IMR-90 (cell line): Measurements from ENCODE around the gene RRAGD. TPM values are rescaled to one million over a fixed set of nuclear protein-coding genes. Genes with fewer than 3 reads are reported as not detected.

Source experiments
- ATAC-seq: fragments of 200-7000 bp; cut with Tn5 transposase; 2 replicates; pipeline ENCODE4 v1.9.1; 2020; ENCODE audit warnings: low read depth, mild to moderate bottlenecking, moderate library complexity
- BruUV-seq: library from RNA; stranded (reverse); fragments of 400-500 nt; replicated peaks from 2 replicates; lab custom pipeline; 2021; lab: Mats Ljungman, UMichigan
- CTCF ChIA-PET: fragments of 300-600 bp; formaldehyde crosslinking; extraction: SDS; loops from one replicate; lab custom pipeline; 2021; ENCODE audit warnings: antibody characterized with exemption; lab: Yijun Ruan, JAX
- POLR2A ChIA-PET: fragments of 300-600 bp; sonication (Branson Sonifier 250); formaldehyde crosslinking; loops from one replicate; lab custom pipeline; 2022; ENCODE audit warnings: antibody characterized with exemption; ENCODE audit not compliant: unreplicated experiment; lab: Charles Lee
- DNase-seq: peaks from one replicate; pipeline ENCODE4 v3.0.0; 2013
- H2AFZ ChIP-seq: replicated peaks from 2 replicates; pipeline ENCODE3; 2013; ENCODE audit warnings: low read length, mild to moderate bottlenecking; ENCODE audit not compliant: poor library complexity
- H2AK5ac ChIP-seq: 2 replicates; pipeline ENCODE4 v1.6.1; 2013; ENCODE audit warnings: low read depth, low read length, inconsistent platforms
- H2AK9ac ChIP-seq: replicated peaks from 2 replicates; pipeline ENCODE3; 2013; ENCODE audit warnings: mild to moderate bottlenecking, low read depth, low read length, moderate library complexity; ENCODE audit not compliant: poor library complexity
- H2BK120ac ChIP-seq: 2 replicates; pipeline ENCODE4 v1.6.1; 2013; ENCODE audit warnings: low read depth, low read length, inconsistent platforms
- H2BK15ac ChIP-seq: 3 replicates; pipeline ENCODE4 v1.6.1; 2013; ENCODE audit warnings: low read depth, low read length, inconsistent platforms
- H2BK20ac ChIP-seq: 2 replicates; pipeline ENCODE4 v1.6.1; 2013; ENCODE audit warnings: low read depth, mild to moderate bottlenecking, inconsistent platforms, low read length, moderate library complexity
- H2BK5ac ChIP-seq: 2 replicates; pipeline ENCODE4 v1.6.1; 2013; ENCODE audit warnings: mild to moderate bottlenecking, low read depth, low read length, inconsistent platforms; ENCODE audit not compliant: poor library complexity, severe bottlenecking
- H3K14ac ChIP-seq: replicated peaks from 2 replicates; pipeline ENCODE4 v1.6.1; 2013; ENCODE audit warnings: low read depth, low read length, inconsistent platforms
- H3K18ac ChIP-seq: 2 replicates; pipeline ENCODE4 v1.6.1; 2013; ENCODE audit warnings: low read depth, low read length, control low read depth
- H3K23ac ChIP-seq: 2 replicates; pipeline ENCODE4 v1.6.1; 2013; ENCODE audit warnings: low read depth, low read length, inconsistent platforms
- H3K27ac ChIP-seq: 2 replicates; pipeline ENCODE4 v1.5.1; 2013; ENCODE audit warnings: mild to moderate bottlenecking, control low read depth, low read length; ENCODE audit not compliant: insufficient read depth
- H3K27me3 ChIP-seq: 2 replicates; pipeline ENCODE4 v1.6.1; 2013; ENCODE audit warnings: low read length; ENCODE audit not compliant: control insufficient read depth, insufficient read depth
- H3K36me3 ChIP-seq: 2 replicates; pipeline ENCODE4 v1.6.1; 2013; ENCODE audit warnings: low read length, mixed read lengths; ENCODE audit not compliant: control insufficient read depth, insufficient read depth
- H3K4ac ChIP-seq: 2 replicates; pipeline ENCODE4 v1.6.1; 2013; ENCODE audit warnings: low read depth, low read length, inconsistent platforms
- H3K4me1 ChIP-seq: 2 replicates; pipeline ENCODE4 v1.6.1; 2013; ENCODE audit warnings: low read length, mixed read lengths; ENCODE audit not compliant: control insufficient read depth, insufficient read depth
- H3K4me2 ChIP-seq: 2 replicates; pipeline ENCODE4 v1.6.1; 2013; ENCODE audit warnings: low read depth, mild to moderate bottlenecking, control low read depth, low read length, moderate library complexity
- H3K4me3 ChIP-seq: 2 replicates; pipeline ENCODE4 v1.5.1; 2013; ENCODE audit warnings: low read depth, mild to moderate bottlenecking, control low read depth, low read length, moderate library complexity; ENCODE audit not compliant: insufficient read depth
- H3K56ac ChIP-seq: 2 replicates; pipeline ENCODE4 v1.6.1; 2013; ENCODE audit warnings: low read length, inconsistent platforms; ENCODE audit not compliant: insufficient read depth; ENCODE audit errors: extremely low read depth
- H3K79me1 ChIP-seq, 2 experiments: 2 replicates each; pipeline ENCODE4 v1.6.1; 2013; ENCODE audit warnings: low read length in 2 of 2, inconsistent platforms in 1 of 2, low read depth in 1 of 2
- H3K9ac ChIP-seq: 2 replicates; pipeline ENCODE4 v1.6.1; 2013; ENCODE audit warnings: low read depth, low read length, control low read depth
- H3K9me1 ChIP-seq: 2 replicates; pipeline ENCODE4 v1.6.1; 2013; ENCODE audit warnings: low read length, inconsistent platforms; ENCODE audit not compliant: insufficient read depth
- H3K9me3 ChIP-seq: 2 replicates; pipeline ENCODE4 v1.6.1; 2013; ENCODE audit warnings: low read length; ENCODE audit not compliant: control insufficient read depth, insufficient read depth
- H4K20me1 ChIP-seq: 2 replicates; pipeline ENCODE4 v1.6.1; 2013; ENCODE audit warnings: low read length, inconsistent platforms; ENCODE audit not compliant: insufficient read depth
- H4K5ac ChIP-seq: 2 replicates; pipeline ENCODE4 v1.6.1; 2013; ENCODE audit warnings: mild to moderate bottlenecking, low read depth, low read length, control low read depth
- H4K8ac ChIP-seq, 2 experiments: 2 replicates each; pipeline ENCODE4 v1.6.1; 2013; ENCODE audit warnings: low read depth in 2 of 2, low read length in 2 of 2, control low read depth in 1 of 2, inconsistent platforms in 1 of 2
- H4K91ac ChIP-seq: 2 replicates; pipeline ENCODE4 v1.6.1; 2013; ENCODE audit warnings: low read depth, low read length, inconsistent platforms; ENCODE audit not compliant: insufficient read depth
- CHD1 ChIP-seq: IDR thresholded peaks from 2 replicates; pipeline ENCODE4 v1.6.1; 2012; ENCODE audit warnings: low read depth, low read length, improper control_type of control experiment
- FOS ChIP-seq: fragments of 150-350 bp; IDR thresholded peaks from 2 replicates; pipeline ENCODE4 v1.6.1; 2016; ENCODE audit warnings: low read depth, low read length
- MAFK ChIP-seq: IDR thresholded peaks from 2 replicates; pipeline ENCODE4 v1.6.1; 2012; ENCODE audit warnings: low read depth, low read length, improper control_type of control experiment
- MAZ ChIP-seq: IDR thresholded peaks from 2 replicates; pipeline ENCODE4 v1.6.1; 2012; ENCODE audit warnings: low read depth, mild to moderate bottlenecking, low read length, improper control_type of control experiment, moderate library complexity, borderline replicate concordance
- RAD21 ChIP-seq: IDR thresholded peaks from 2 replicates; pipeline ENCODE4 v1.6.1; 2012; ENCODE audit warnings: low read length, improper control_type of control experiment
- RCOR1 ChIP-seq: IDR thresholded peaks from 2 replicates; pipeline ENCODE4 v1.6.1; 2012; ENCODE audit warnings: mild to moderate bottlenecking, low read length, improper control_type of control experiment; ENCODE audit not compliant: insufficient replicate concordance
- WGBS, 2 experiments: methylation state at CpG; one replicate each; pipeline versions ENCODE4 v1.1.5 to v1.1.7; 2013; ENCODE audit warnings: missing lambda C conversion rate in 2 of 2; ENCODE audit not compliant: insufficient read length in 1 of 2; ENCODE audit errors: extremely low coverage in 2 of 2; 5-methylcytosine and 5-hydroxymethylcytosine counted together
- dilution Hi-C: fragments of 300-500 bp; cut with HindIII; formaldehyde crosslinking; loops from one replicate; pipeline ENCODE4 v1.14.3; 2018; ENCODE audit warnings: low sequenced_read_pairs; ENCODE audit not compliant: unreplicated experiment
- in situ Hi-C: fragments of 300-500 bp; cut with MboI; formaldehyde crosslinking; loops from 3 replicates; pipeline ENCODE4 v1.14.3; 2019; ENCODE audit warnings: low sequenced_read_pairs, inconsistent platforms, mixed read lengths
- intact Hi-C: fragments of 100-400 bp; cut with micrococcal nuclease; formaldehyde crosslinking; loops from 2 replicates; pipeline ENCODE4 v1.10.0; 2022
- polyA plus RNA-seq, 3 experiments: library from polyadenylated mRNA; depleted of rRNA; stranded (reverse); fragments of >200 nt; gene quantifications; 2 replicates each; pipeline ENCODE4 v1.2.3, GENCODE V29; 2012; ENCODE audit warnings: low replicate concordance in 1 of 3
- total RNA-seq: library from RNA; depleted of rRNA; stranded (reverse); fragments of >200 nt; gene quantifications from 2 replicates; pipeline ENCODE4 v1.2.3, GENCODE V29; 2012
- TF ChIP-seq, protein P1 (sequence below): fragments of 150-350 bp; IDR thresholded peaks from 2 replicates; pipeline ENCODE4 v1.6.1; 2016; ENCODE audit warnings: low read depth, mild to moderate bottlenecking, low read length, moderate library complexity, borderline replicate concordance

RRAGD gene
- total and polyA plus RNA-seq, 2 of the 4 experiments (the other 2 are of a cell fraction), result not detected

DNA sequence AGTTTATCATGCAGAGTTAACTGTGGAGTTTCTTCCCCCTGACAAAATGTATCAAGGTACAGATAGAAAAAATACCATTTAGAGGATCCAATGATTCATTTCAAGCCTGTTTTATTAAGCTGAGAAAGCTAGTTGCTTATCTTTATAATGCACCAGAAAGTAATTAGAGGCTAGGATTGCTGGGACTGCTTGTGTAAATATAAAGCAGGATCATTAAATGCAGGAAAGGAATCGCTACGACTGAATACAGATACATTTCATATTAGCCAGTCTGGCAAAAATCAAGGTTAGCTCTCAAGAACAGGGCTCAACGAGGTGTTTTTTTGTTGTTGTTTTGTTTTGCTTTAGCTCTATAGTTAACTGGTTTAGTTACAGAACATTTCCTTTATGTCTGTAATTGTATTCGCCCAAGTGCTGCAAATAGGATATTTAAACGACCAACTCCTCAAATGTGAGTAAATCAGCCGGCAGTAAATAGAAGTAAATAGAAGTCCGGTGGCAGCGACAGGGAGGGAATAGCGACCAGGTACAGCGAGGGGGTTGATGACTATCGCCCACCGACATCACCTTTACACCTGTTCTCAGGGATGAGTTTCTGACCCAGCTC is 60.3 kb downstream of the RRAGD start (continued):
- no peak for TF ChIP-seq RCOR1

DNA sequence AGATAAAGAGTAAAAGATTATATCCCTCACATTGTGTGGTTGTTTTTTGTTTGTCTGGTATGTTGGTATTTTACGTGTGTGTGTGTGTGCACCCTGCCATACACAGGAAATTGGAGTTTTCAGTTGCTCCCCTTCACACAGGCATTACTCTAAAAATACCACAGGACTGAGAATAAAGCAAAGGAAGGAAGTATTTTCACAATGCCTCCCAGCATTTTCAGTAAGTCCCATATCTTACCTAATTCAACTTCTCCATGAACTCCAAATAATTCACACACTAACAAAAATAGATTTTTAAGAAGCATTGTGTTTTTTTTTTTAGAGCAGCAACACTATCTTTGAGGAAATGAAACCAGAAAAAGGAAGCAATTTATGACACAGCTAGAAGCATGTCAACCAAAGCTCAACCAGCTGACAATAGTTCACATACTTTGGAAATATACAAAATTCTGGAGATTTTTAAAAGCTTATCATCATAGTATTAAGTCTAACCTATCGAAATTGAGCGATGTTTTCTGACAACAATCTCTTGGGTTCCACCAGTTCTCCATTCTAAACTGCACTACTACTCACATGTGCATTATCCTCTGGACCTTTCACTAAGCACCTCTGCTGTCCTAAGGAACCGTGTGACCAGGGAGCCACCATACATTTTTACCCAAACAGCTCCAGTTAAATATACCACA is 61.6 kb downstream of the RRAGD start:
- DNase-seq (no peak), ATAC-seq (no peak)
- ChIA-PET CTCF (interaction anchor here (2.1 kb wide), 1 partner anchor 22 kb away, joined by 4 read pairs; no protein-coding TSS in a partner anchor), POLR2A (interaction anchor here (0.7 kb wide), 1 partner anchor 21 kb away, joined by 14 read pairs; no protein-coding TSS in a partner anchor)
- no peak overlapping the region for H2BK20ac ChIP-seq
- WGBS, 2 experiments, result no CpG with 5 or more reads among the region's 4 CpGs
- H2AK9ac ChIP-seq, result no peak overlapping the region
- no peak overlapping the region for H3K9ac ChIP-seq
- in situ Hi-C loops (loop anchor here (25.0 kb wide), 2 partner anchors 213 to 363 kb away; partner anchors contain the start of gene PM20D2), dilution Hi-C loops (no loop called here), intact Hi-C loops (loop anchor here (5.0 kb wide), 2 partner anchors 268 to 368 kb away; partner anchors contain the start of gene PNRC1)
- peak overlapping the region; percentile 50 for H3K14ac ChIP-seq
- peaks cover 9% of the 10 kb centered on the region for H3K4me1 ChIP-seq
- no peaks in the 10 kb centered on the region for H3K27me3 ChIP-seq
- TSS peak; percentile 12 for BruUV-seq
- no peak overlapping the region for H3K56ac ChIP-seq
- no peak overlapping the region for H2BK5ac ChIP-seq
- H3K18ac ChIP-seq, result no peak overlapping the region
- peak overlapping the region; percentile 46; the same call in 1 of the 2 replicates for H3K23ac ChIP-seq
- H3K4ac ChIP-seq, result no peak overlapping the region
- TF ChIP-seq FOS (no peak), MAFK (no peak), RAD21 (no peak), CHD1 (no peak), MAZ (no peak)
- TF ChIP-seq, protein P1, sequence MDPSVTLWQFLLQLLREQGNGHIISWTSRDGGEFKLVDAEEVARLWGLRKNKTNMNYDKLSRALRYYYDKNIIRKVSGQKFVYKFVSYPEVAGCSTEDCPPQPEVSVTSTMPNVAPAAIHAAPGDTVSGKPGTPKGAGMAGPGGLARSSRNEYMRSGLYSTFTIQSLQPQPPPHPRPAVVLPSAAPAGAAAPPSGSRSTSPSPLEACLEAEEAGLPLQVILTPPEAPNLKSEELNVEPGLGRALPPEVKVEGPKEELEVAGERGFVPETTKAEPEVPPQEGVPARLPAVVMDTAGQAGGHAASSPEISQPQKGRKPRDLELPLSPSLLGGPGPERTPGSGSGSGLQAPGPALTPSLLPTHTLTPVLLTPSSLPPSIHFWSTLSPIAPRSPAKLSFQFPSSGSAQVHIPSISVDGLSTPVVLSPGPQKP, result no peak
- no peak overlapping the region for H3K27ac ChIP-seq
- H3K4me2 ChIP-seq, result peak overlapping the region; percentile 57
- H3K9me3 ChIP-seq, result no peaks in the 10 kb centered on the region
- H3K79me1 ChIP-seq, result peaks cover 8 to 54% of the 10 kb centered on the region in 2 experiments
- no peak overlapping the region for H3K4me3 ChIP-seq
- H4K8ac ChIP-seq, result no peak overlapping the region
- H4K20me1 ChIP-seq, result peaks cover 46% of the 10 kb centered on the region
- no peak overlapping the region for H4K91ac ChIP-seq
- H3K36me3 ChIP-seq, result no peaks in the 10 kb centered on the region
- no peak overlapping the region for H2AFZ ChIP-seq
- H2BK120ac ChIP-seq, result no peak overlapping the region
- no peak overlapping the region for H2BK15ac ChIP-seq
- no peak overlapping the region for H2AK5ac ChIP-seq
- H4K5ac ChIP-seq, result no peak overlapping the region
- H3K9me1 ChIP-seq, result peaks cover 12% of the 10 kb centered on the region
